GM10266 (cell line): Measurements from ENCODE around the gene RFESD.

Experiments
- DNase-seq: peaks from one replicate; pipeline ENCODE4 v3.0.0; 2012; ENCODE audit errors: extremely low spot score
- CTCF ChIP-seq: IDR thresholded peaks from 2 replicates; pipeline ENCODE4 v1.5.1; 2012; ENCODE audit warnings: mild to moderate bottlenecking, low read depth; ENCODE audit not compliant: control insufficient read depth, insufficient read depth; ENCODE audit errors: missing control alignments

RFESD gene

GRCh38 chr5:95611396-95611795, 35.2 kb upstream of the RFESD start:
- no peak for DNase-seq
- TF ChIP-seq CTCF, result no peak

- no peak for TF ChIP-seq CTCF
- DNase-seq, result no peak
Measured at GRCh38 chr5:95613514-95613913, 33.1 kb upstream of the RFESD start.

GRCh38 chr5:95615164-95615467, 31.5 kb upstream of the RFESD start:
- no peak for TF ChIP-seq CTCF
- DNase-seq, result no peak

- no peak for TF ChIP-seq CTCF
- DNase-seq, result peak; percentile 39
Measured at GRCh38 chr5:95617057-95617456, 29.5 kb upstream of the RFESD start.

- DNase-seq, result no peak
- TF ChIP-seq CTCF, result no peak
Measured at GRCh38 chr5:95619096-95619495, 27.5 kb upstream of the RFESD start.

- no peak for TF ChIP-seq CTCF
- DNase-seq, result no peak
Measured at GRCh38 chr5:95619514-95620029, 27.0 kb upstream of the RFESD start.

GRCh38 chr5:95620030-95620869, 26.3 kb upstream of the RFESD start, which contains the start of gene GPR150:
TSS of gene GPR150 (plus strand) at chr5:95620087. CDS start at chr5:95620276, 189 bp downstream.
- DNase-seq, result peak; percentile 83
- no peak for TF ChIP-seq CTCF
